HG03175 (cell line): ENCODE data around the gene RNF151.
"Not testable (repeated sequence)": the region's sequence is repeated elsewhere in the genome, so short reads cannot be mapped to it uniquely, and the experiment has no call there.

Experiments used
- ATAC-seq: cut with Tn5 transposase; IDR thresholded peaks from one replicate; pipeline ENCODE4 v1.9.1; 2021; ENCODE audit warnings: mild to moderate bottlenecking, moderate library complexity; ENCODE audit not compliant: unreplicated experiment

RNF151 gene, protein sequence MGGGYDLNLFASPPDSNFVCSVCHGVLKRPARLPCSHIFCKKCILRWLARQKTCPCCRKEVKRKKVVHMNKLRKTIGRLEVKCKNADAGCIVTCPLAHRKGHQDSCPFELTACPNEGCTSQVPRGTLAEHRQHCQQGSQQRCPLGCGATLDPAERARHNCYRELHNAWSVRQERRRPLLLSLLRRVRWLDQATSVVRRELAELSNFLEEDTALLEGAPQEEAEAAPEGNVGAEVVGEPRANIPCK

DNA sequence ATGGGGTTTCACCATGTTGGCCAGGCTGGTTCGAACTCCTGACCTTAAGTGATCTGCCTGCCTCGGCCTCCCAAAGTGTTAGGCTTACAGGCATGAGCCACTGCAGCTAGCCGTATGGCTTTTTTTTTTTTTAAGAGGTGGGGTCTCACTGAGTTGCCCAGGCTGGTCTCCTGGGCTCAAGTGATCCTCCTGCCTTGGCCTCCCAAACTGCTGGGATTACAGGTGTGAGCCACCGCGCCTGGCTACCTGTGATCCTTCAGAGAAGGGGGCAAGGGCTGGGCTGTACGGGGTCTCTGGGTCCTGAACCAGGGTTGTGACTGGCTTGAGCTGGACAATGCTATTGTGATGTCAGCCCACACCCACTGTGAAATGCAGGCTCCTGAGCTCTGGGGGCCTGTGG is at the start of gene RNF151:
RNF151 (plus strand) TSS at position 397 of the 400 bp plus-strand sequence. CDS start 26 bp downstream, outside the sequence.
- ATAC-seq, result no peak

GRCh38 chr16:1917056-1917664 is 49.5 kb upstream of the RNF151 start:
- no peak for ATAC-seq

DNA sequence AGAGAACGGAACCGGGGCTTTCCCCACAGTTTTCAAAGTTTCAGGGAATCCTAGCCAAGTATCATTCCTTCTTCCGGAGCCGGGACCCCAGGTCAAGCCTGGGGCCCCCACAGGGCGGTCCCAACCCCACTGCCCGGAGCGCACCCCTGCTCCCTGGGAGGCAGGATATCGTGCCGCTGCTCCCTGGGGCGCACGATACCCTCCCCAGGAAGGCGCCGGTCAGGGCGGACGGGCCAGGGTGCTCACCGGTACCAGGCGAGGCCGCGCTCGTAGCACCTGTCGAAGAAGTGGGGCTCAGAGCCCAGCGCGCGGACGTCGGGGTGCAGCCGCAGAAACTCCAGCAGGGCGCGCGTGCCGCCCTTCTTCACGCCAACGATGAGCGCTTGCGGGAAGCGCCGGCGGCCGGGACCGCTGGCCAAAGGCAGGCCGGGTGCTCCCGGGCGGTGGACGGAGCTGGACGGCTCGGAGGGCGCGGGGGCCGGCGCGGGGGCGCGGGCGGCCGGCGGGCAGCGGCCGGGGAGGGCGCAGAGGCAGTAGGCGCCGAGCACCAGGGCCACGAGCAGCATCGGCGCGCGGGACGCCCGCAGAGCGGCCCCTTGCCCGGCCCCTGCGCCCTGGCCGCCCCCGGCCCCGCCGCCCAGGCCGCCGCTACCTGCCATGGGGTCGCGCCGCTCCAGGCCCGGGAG is 48.8 kb upstream of the RNF151 start:
- ATAC-seq, result no peak

- ATAC-seq, result no peak
These were observed 48.0 kb upstream of the RNF151 start, which contains the start of gene HS3ST6 for GRCh38 chr16:1918351-1919326. HS3ST6 (minus strand) TSS chr16:1918415; CDS start chr16:1918323, 92 bp downstream.

GRCh38 chr16:1919327-1919998 is 47.2 kb upstream of the RNF151 start:
- ATAC-seq, result no peak

- not testable (repeated sequence) for ATAC-seq
These were observed 46.5 kb upstream of the RNF151 start for GRCh38 chr16:1920122-1920521.

- no peak for ATAC-seq
These were observed 45.9 kb upstream of the RNF151 start for GRCh38 chr16:1920727-1921171.

GRCh38 chr16:1922357-1922756 is 44.3 kb upstream of the RNF151 start:
- no peak for ATAC-seq

GRCh38 chr16:1923299-1924034 is 43.2 kb upstream of the RNF151 start:
- ATAC-seq, result no peak

- ATAC-seq, result no peak
These were observed 42.6 kb upstream of the RNF151 start for GRCh38 chr16:1924095-1924494.

DNA sequence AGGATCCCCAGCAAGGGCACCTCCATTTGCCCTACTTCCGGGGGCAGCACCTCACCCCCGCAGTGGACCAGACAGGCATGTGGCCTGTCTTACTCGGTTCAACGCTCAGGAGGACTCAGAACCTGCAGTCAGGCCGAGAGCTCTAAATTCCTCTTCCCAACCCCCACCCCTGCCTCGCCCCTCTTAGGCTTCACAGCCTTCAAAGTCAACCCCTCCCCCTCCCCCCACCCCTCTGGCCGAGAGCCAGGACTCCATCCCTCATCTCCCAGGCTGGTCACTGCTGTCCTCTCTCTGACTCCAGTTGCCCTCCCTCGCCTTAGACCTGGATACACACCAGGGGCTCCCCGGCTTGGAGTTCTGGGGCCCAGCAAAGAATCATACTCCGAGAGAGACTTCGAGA is 40.4 kb upstream of the RNF151 start:
- no peak for ATAC-seq

- ATAC-seq, result no peak
These were observed 37.6 kb upstream of the RNF151 start for GRCh38 chr16:1929105-1929504.

DNA sequence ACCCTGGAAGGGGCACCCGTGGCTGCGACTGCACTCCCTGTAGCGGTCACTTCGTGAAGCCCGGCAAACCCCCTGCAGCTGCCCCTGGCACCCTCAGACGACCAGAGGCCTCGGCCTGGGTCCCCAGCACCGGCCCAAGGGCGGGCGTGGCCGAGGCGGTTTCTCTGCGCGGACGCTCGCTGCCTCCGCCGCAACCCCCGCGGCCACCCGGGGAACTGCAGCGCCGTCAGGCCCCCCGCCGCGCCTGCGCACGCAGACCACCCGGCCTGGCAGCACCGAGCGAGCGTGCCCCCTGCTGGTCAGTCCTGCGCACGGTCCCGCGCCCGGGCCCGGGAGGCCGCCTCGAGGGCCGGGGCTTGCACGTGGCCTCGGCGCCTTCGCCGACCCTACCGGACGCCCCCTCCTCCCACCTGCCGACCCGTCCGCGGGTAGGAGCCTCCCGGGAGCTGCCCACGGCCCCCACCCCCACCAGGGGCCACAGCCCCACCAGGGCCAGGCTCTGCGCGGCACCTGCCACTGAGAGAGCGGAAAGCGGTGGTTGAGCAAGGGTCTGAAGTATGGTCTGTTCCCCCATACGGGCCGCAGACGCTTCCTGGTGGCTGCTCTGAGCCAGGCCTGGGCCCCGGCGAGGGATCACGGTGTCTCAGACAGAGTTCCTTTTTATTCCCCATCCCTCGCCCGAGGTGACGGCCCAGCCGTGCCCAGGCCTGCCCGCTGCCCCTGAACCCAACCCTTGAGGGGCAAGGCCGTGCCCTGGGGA is 36.9 kb upstream of the RNF151 start:
- peak; percentile 91 for ATAC-seq

DNA sequence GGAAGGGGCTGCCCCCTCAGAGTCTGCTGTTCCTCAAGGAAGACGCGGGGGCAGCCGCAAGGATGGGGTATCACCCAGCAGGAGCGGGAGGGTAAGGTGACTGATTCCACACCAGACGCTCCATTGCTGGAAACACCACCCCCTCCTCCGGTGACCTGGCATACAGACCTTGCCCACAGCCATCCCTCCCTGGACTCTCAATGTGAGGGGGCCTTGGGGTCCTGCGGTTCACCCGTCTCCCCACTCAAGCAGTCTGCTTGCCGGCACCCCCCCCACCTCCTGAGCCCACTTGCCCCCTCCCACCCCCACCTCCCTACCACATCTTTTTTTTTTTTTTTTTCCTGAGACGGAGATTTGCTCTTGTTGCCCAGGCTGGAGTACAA is 36.3 kb upstream of the RNF151 start:
- no peak for ATAC-seq

GRCh38 chr16:1932050-1933028 is 34.3 kb upstream of the RNF151 start:
- no peak for ATAC-seq

DNA sequence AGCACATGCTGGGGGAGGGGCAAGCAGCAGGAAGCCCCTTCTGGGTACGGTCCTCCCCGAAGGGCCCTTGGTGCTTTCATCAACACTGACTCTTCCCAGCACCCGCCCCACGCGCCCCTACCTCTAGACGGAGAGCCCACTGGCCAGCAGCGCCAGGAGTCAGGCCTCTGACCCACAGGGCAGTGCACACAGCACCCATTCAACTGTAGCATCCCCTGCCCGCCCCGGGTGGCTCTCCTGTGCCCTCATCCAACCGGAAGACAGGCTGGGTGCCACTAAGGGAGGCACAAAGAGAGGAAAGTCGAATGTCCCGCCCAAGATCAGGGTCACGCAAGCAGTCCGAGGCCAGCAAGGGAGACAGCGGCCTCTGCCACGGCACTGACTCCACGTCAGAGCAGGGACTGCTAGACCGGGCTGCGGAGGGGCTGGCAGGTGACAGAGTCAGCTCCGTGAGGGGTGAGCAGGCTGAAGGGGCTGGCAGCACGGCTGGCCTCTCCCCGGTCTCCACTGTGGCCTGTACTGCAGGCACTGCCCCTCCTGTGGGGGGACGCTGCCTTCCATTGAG is 33.5 kb upstream of the RNF151 start:
- no peak for ATAC-seq

DNA sequence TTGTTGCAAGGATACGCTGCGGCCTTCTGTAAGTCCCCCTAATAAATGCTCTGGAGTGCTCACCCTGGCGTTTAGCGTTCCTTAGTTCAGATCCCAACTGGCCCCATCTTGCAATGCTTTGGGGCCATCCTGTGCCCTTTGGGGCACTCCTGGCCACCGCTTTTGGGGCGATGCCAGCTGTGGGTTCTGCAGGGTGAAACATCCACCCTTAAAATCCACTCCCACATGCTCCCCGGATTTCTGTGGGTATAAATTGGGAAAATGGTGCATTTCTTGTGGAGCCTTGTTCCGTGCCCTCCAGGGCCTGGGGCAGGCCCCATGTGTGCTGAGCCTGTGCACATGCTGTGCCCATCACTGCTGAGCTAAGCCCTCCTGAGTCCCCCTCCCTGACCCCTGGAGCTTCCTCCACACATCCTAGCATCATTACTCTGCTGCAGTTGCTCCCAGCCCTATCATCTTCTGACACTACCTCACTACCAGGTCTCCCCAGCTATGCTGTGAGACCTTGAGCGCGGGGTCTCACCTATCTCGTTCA is 29.6 kb upstream of the RNF151 start:
- ATAC-seq, result no peak
